Omental fat pad (tissue), 4 donors: ENCODE data around the gene CDRT15. TPM values are rescaled to one million over a fixed set of nuclear protein-coding genes. Genes with fewer than 3 reads are reported as not detected.
"Not testable (repeated sequence)": the region's sequence is repeated elsewhere in the genome, so short reads cannot be mapped to it uniquely, and the experiment has no call there.

Experiments used
- ATAC-seq: fragments of 150-250 bp; one replicate; pipeline ENCODE4 v1.9.1; 2016; ENCODE audit warnings: mild to moderate bottlenecking, moderate library complexity; ENCODE audit not compliant: low FRiP score
- DNase-seq: peaks from one replicate; pipeline ENCODE4 v3.0.0-alpha.2; 2019; ENCODE audit warnings: low spot score
- total RNA-seq, 4 donors: library from RNA; depleted of rRNA; stranded (reverse); fragments of >200 nt; gene quantifications; one replicate each; pipeline ENCODE4 v1.1.0, GENCODE V29; 2016
- TF ChIP-seq, protein P1 (sequence below), 3 donors: fragments of 450-650 bp; IDR thresholded peaks; one replicate each; pipeline ENCODE4 v1.5.1; 2016 to 2017; ENCODE audit warnings: antibody characterized with exemption in 3 of 3, mild to moderate bottlenecking in 3 of 3, moderate library complexity in 2 of 3

CDRT15 gene
- total RNA-seq, 4 donors from 2014 or later: not detected

- ATAC-seq (no peak), DNase-seq (no peak)
- TF ChIP-seq, protein P1, sequence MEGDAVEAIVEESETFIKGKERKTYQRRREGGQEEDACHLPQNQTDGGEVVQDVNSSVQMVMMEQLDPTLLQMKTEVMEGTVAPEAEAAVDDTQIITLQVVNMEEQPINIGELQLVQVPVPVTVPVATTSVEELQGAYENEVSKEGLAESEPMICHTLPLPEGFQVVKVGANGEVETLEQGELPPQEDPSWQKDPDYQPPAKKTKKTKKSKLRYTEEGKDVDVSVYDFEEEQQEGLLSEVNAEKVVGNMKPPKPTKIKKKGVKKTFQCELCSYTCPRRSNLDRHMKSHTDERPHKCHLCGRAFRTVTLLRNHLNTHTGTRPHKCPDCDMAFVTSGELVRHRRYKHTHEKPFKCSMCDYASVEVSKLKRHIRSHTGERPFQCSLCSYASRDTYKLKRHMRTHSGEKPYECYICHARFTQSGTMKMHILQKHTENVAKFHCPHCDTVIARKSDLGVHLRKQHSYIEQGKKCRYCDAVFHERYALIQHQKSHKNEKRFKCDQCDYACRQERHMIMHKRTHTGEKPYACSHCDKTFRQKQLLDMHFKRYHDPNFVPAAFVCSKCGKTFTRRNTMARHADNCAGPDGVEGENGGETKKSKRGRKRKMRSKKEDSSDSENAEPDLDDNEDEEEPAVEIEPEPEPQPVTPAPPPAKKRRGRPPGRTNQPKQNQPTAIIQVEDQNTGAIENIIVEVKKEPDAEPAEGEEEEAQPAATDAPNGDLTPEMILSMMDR (IDR thresholded peaks at IDR 0.05): no peak
Measured at GRCh38 chr17:14261406-14261805, 24.7 kb upstream of the CDRT15 start.

- ATAC-seq (no peak), DNase-seq (no peak)
- TF ChIP-seq, protein P1 (IDR thresholded peaks at IDR 0.05): no peak
Measured at GRCh38 chr17:14245629-14246028, 9.0 kb upstream of the CDRT15 start.

DNA sequence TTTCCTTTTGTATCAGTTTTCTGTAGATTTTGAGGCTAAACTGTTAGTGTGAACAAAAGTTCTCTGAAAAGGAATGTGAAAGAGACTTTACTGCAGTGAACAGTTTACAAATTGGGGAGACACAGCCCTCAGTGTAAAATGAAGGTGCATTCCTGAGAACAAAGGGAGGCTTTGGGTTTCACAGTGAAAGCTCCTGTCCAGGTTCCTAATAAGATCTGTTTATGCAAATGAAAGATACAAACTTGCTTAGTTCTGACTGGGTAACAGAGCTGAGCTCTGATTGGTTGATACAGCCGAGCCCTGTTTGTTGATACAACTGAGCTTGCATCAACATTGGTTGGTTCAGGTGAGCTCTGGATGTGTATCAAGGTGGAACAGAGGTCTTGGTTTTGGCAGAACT is 8.3 kb upstream of the CDRT15 start:
- ATAC-seq (no peak), DNase-seq (no peak)
- TF ChIP-seq, protein P1 (IDR thresholded peaks at IDR 0.05): no peak

DNA sequence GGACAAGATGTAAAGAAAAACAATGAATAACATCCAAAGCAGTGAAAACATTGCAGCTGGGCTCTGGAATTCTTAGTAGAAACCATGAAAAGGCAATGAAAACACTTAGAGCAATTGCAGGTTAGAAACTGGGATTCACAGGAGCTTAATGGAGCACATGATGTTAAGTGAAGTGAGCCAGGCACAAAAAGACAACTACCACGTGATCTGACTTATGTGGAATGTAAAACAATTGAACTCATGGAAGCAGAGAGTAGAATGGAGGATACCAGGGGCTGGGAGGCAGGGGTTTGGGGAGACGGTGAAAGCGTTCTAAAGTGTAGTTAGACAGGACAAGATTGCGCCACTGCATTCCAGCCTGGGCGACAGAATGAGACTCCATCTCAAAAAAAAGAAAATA is 2.6 kb upstream of the CDRT15 start:
- not testable (repeated sequence) for DNase-seq

DNA sequence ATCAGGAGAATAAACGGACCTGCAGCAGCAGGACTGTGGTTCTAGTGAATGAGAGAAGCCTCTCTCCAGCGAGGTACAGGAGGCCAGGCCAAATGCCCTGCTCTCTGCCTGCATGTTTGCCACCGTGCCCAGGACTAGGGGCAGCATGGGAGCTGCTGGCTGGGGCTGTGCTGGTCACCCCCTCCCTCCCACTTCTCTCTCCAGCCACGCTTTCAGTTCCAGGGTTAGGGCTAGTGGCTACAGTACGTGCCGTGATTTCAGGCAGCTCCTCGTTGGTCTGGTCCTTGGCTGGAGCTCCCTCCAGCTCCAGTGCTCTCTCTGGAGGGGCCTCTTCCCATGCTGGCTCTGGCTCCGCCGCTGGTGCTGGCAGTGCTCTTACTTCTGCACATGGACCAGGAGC is 630 bp downstream of the CDRT15 start:
- ATAC-seq, DNase-seq: not testable (repeated sequence)

More for the DNA sequence above, 2.6 kb upstream of the CDRT15 start:
- not testable (repeated sequence) for ATAC-seq

- not testable (repeated sequence) for ATAC-seq, DNase-seq
Measured at GRCh38 chr17:14235047-14235446, 1.6 kb downstream of the CDRT15 start.

GRCh38 chr17:14231187-14231586 is 5.5 kb downstream of the CDRT15 start:
- not testable (repeated sequence) for DNase-seq
- peak; percentile 83 for ATAC-seq

DNA sequence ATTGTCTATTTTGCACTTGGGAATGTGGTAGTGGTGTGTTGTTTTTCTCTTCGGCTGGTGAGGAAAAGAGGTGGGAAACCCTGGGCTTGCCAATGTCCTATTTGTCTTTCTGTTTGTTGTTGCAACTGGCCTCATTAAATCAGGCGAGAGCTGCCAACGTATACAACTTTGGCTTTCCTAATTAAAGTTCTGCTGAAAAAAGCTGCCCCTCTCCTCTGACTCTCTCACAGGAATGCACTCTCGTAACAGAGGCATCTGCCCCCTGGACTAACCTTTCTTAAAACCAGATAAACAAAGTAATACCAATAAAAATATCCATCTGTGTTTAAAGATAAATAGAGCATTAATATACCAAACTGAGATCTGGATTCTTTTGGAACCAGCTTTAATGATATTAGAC is 7.8 kb downstream of the CDRT15 start:
- ATAC-seq: no peak
- TF ChIP-seq, protein P1 (IDR thresholded peaks at IDR 0.05): no peak
- no peak for DNase-seq

DNA sequence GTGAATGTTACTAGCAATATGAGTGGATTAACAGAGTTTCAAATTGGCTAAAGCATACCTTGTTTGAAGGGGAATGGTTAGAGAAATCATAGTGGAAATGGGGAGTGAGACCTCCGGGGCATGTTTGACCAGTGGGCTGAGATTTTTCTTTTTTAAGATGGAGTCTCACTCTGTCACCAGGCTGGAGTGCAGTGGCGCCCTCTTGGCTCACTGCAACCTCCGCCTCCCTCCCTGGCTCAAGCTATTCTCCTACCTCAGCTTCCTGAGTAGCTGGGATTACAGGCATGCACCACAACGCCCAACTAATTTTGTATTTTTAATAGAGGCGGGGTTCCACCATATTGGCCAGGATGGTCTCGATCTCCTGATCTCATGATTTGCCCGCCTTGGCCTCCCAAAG is 9.6 kb downstream of the CDRT15 start:
- TF ChIP-seq, protein P1 (IDR thresholded peaks at IDR 0.05): no peak
- ATAC-seq: no peak
- DNase-seq: no peak
